Neuronal stem cell (in vitro differentiated cells): ENCODE measurements around the gene DHRS9.

Experiments
- DNase-seq: peaks from one replicate; pipeline ENCODE4 v3.0.0-alpha.2; 2013; ENCODE audit warnings: low spot score
- H2AFZ ChIP-seq: one replicate; pipeline ENCODE4 v1.6.1; 2013; ENCODE audit warnings: mild to moderate bottlenecking, low read length, inconsistent platforms
- H2AK5ac ChIP-seq: 2 replicates; pipeline ENCODE4 v1.6.1; 2013; ENCODE audit warnings: low read depth, mild to moderate bottlenecking, inconsistent platforms, low read length, moderate library complexity, mixed read lengths
- H2BK120ac ChIP-seq: 2 replicates; pipeline ENCODE4 v1.6.1; 2013; ENCODE audit warnings: low read depth, mild to moderate bottlenecking, inconsistent platforms, low read length, moderate library complexity, mixed read lengths
- H2BK12ac ChIP-seq: one replicate; pipeline ENCODE4 v1.6.1; 2013; ENCODE audit warnings: low read length, inconsistent platforms
- H2BK15ac ChIP-seq: 2 replicates; pipeline ENCODE4 v1.6.1; 2013; ENCODE audit warnings: mild to moderate bottlenecking, low read length, inconsistent platforms, mixed read lengths
- H2BK5ac ChIP-seq: one replicate; pipeline ENCODE4 v1.6.1; 2013; ENCODE audit warnings: inconsistent platforms, mild to moderate bottlenecking, low read length, moderate library complexity
- H3K14ac ChIP-seq: one replicate; pipeline ENCODE4 v1.6.1; 2013; ENCODE audit warnings: low read length, inconsistent platforms
- H3K18ac ChIP-seq: 2 replicates; pipeline ENCODE4 v1.6.1; 2013; ENCODE audit warnings: low read length, inconsistent platforms
- H3K23ac ChIP-seq: 2 replicates; pipeline ENCODE4 v1.6.1; 2013; ENCODE audit warnings: low read depth, mild to moderate bottlenecking, mixed read lengths, low read length, inconsistent platforms; ENCODE audit not compliant: poor library complexity
- H3K27ac ChIP-seq: replicated peaks from 3 replicates; pipeline ENCODE4 v1.5.1; 2013; ENCODE audit warnings: low read length, inconsistent platforms
- H3K27me3 ChIP-seq, 3 experiments: 2 replicates each; pipeline ENCODE4 v1.6.1; 2013; ENCODE audit warnings: low read length in 3 of 3, mild to moderate bottlenecking in 2 of 3, inconsistent platforms in 1 of 3, low read depth in 1 of 3, mixed read lengths in 1 of 3, moderate library complexity in 1 of 3; ENCODE audit not compliant: control insufficient read depth in 3 of 3, insufficient read depth in 3 of 3
- H3K36me3 ChIP-seq, 2 donors: replicated peaks in 1 of 2; 2 replicates each; pipeline ENCODE4 v1.6.1; 2013; ENCODE audit warnings: low read length in 2 of 2; ENCODE audit not compliant: control insufficient read depth in 2 of 2, insufficient read depth in 2 of 2
- H3K4ac ChIP-seq: 2 replicates; pipeline ENCODE4 v1.6.1; 2013; ENCODE audit warnings: inconsistent platforms, mild to moderate bottlenecking, low read length, moderate library complexity
- H3K4me1 ChIP-seq, 2 donors: 1 replicate in 1 of 2; 2 replicates in 1 of 2; pipeline ENCODE4 v1.6.1; 2013; ENCODE audit warnings: low read length in 2 of 2, low read depth in 1 of 2; ENCODE audit not compliant: control insufficient read depth in 2 of 2, insufficient read depth in 1 of 2
- H3K4me2 ChIP-seq: one replicate; pipeline ENCODE4 v1.6.1; 2013; ENCODE audit warnings: mild to moderate bottlenecking, low read length, inconsistent platforms; ENCODE audit not compliant: insufficient read depth, poor library complexity, severe bottlenecking
- H3K4me3 ChIP-seq, 2 donors: 2 replicates each; pipeline ENCODE4 v1.5.1; 2013; ENCODE audit warnings: low read length in 2 of 2, mild to moderate bottlenecking in 2 of 2, inconsistent platforms in 1 of 2, moderate library complexity in 1 of 2
- H3K79me1 ChIP-seq: one replicate; pipeline ENCODE4 v1.6.1; 2013; ENCODE audit warnings: low read depth, mild to moderate bottlenecking, inconsistent platforms, low read length, moderate library complexity
- H3K9ac ChIP-seq: one replicate; pipeline ENCODE4 v1.6.1; 2013; ENCODE audit warnings: mild to moderate bottlenecking, low read depth, low read length, inconsistent platforms; ENCODE audit not compliant: poor library complexity
- H3K9me3 ChIP-seq, 2 donors: replicated peaks in 1 of 2; 2 replicates each; pipeline versions ENCODE3 to v1.6.1; 2013; ENCODE audit warnings: low read length in 2 of 2, mild to moderate bottlenecking in 2 of 2, inconsistent platforms in 1 of 2, low read depth in 1 of 2, mixed read lengths in 1 of 2, moderate library complexity in 1 of 2; ENCODE audit not compliant: control insufficient read depth in 2 of 2, insufficient read depth in 1 of 2
- H4K8ac ChIP-seq: one replicate; pipeline ENCODE4 v1.6.1; 2013; ENCODE audit warnings: low read depth, mild to moderate bottlenecking, inconsistent platforms, low read length, moderate library complexity
- H4K91ac ChIP-seq: one replicate; pipeline ENCODE4 v1.6.1; 2013; ENCODE audit warnings: low read length, low read depth, mild to moderate bottlenecking, inconsistent platforms; ENCODE audit not compliant: poor library complexity
- WGBS, 2 donors: extraction: QIAGEN DNeasy Blood & Tissue Kit; methylation state at CpG; one replicate each; pipeline ENCODE4 v1.1.7; 2013; ENCODE audit warnings: missing lambda C conversion rate in 2 of 2, mixed read lengths in 1 of 2; ENCODE audit not compliant: insufficient read length in 2 of 2, insufficient replicate concordance in 1 of 2; ENCODE audit errors: extremely low coverage in 2 of 2; 5-methylcytosine and 5-hydroxymethylcytosine counted together

DHRS9 gene

DNA sequence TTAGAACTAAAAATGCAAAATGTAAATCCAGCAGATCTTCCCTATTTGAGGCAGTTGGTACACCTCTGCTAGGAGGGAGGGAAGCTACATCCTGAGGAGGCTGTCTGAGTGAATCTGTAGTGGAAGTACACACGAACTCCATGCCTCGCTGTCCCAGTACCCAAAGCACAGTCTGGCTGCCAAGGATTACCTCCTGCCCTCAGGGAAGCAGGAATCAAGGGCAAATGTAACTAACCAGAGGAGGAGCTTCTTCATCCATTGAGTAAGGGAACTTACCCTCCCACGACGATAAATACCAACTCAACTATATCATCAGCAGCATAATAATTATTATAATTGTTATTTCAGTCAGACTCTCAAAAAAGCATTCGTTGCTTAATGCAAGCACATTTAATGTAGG, 2.1 kb downstream of the DHRS9 start:
- Histone ChIP-seq H2BK12ac (no peak overlapping the region), H3K79me1 (no peaks in the 10 kb centered on the region), H3K4me1 (no peaks in the 10 kb centered on the region), H3K27ac (no peak overlapping the region), H3K9ac (no peak overlapping the region), H4K8ac (no peak overlapping the region), H2BK120ac (no peak overlapping the region), H3K4me3 (no peak overlapping the region), H2BK15ac (no peak overlapping the region), H3K4me2 (no peak overlapping the region), H3K14ac (no peak overlapping the region), H3K23ac (no peak overlapping the region), H3K4ac (no peak overlapping the region), H2AFZ (no peak overlapping the region), H3K9me3 (no peaks in the 10 kb centered on the region), H3K27me3 (no peaks in the 10 kb centered on the region), H2BK5ac (no peak overlapping the region), H3K18ac (no peak overlapping the region), H4K91ac (no peak overlapping the region), H3K36me3 (no peaks in the 10 kb centered on the region), H2AK5ac (no peak overlapping the region)
- DNase-seq = no peak
- no CpG with 5 or more reads among the region's 5 CpGs for WGBS, 2 donors

DNA sequence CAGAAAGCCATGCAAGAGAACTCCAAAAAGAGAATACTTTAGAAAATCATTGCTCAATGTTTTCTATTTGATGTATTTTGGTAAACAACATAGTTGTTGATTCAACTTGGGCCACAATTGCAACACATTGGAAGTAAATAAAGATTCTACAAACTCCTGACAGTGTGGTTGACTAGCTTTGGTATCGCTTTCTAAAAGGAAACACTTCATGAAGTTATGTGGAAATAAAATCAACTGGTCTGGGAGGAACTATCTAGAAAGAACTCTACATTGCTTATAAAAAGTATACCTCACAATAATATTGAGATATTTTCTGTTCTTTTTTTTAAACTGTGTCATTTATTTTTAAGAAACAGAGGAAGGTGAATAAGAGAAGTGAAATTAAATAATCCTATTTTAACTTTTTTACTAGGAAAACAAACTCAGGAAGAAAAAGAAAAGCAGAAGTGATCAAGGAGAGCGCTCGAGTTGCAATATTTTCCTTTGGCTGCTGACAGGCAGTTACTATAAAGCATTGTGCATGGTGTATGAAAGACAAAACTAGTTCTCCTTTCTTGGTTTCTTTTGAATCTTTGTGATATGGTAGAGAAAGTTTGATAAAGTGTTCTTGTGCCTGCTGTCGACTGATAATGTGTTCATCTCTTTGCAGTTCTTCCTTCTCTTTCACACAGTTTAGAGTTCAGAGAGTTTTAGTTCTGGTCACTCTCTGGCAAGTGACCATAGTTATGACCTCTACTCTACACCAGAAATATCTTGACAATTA, 3.0 kb downstream of the DHRS9 start:
- Histone ChIP-seq H4K8ac (no peak overlapping the region), H4K91ac (no peak overlapping the region), H3K9me3 (no peaks in the 10 kb centered on the region), H2AFZ (no peak overlapping the region), H3K23ac (no peak overlapping the region), H3K4me3 (no peak overlapping the region), H3K36me3 (no peaks in the 10 kb centered on the region), H3K4me1 (no peaks in the 10 kb centered on the region), H3K4me2 (no peak overlapping the region), H3K9ac (no peak overlapping the region), H3K14ac (no peak overlapping the region), H2AK5ac (no peak overlapping the region), H2BK5ac (no peak overlapping the region), H3K27me3 (no peaks in the 10 kb centered on the region), H3K79me1 (no peaks in the 10 kb centered on the region), H3K4ac (no peak overlapping the region), H2BK120ac (no peak overlapping the region), H2BK15ac (no peak overlapping the region), H3K18ac (no peak overlapping the region), H3K27ac (no peak overlapping the region), H2BK12ac (no peak overlapping the region)
- no peak for DNase-seq
- WGBS, 2 donors = no CpG with 5 or more reads among the region's 4 CpGs

DNA sequence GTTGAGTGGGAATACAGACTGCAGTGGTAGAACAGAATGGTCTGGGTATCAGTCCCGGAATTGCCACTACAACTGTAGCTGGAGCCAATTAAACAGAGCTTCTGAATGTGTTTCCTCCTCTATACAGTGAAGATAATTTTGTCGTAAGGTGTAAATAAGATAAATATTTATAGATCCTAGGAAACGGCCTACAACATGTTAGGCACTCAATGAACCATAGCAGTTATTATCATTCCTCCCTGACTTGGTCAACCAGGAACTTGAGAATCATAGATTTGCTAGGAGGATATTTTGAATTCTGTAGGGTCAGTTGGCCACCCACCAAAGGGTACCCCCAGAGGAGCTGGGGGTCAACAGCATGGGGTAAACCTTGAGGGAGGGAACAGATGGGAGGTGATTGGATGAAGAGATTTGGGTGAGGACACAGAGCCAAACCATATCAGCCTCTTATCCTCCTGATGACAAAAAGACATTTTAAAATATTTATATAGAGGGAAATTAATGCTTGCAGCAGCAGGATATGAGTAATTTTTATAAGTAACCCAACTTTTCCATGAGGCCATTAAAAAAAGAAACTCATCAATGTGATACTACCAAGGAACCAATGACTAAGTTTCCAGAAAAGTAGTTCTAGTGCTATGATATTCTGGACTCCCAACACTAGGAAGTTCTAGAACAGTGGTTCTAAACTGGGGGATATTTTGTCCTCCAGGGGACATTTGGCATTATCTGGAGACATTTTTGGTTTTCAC, 4.0 kb downstream of the DHRS9 start:
- Histone ChIP-seq H2BK5ac (no peak overlapping the region), H3K18ac (no peak overlapping the region), H3K4me1 (no peaks in the 10 kb centered on the region), H2BK120ac (no peak overlapping the region), H3K9me3 (no peaks in the 10 kb centered on the region), H4K8ac (no peak overlapping the region), H3K9ac (no peak overlapping the region), H4K91ac (no peak overlapping the region), H2AFZ (no peak overlapping the region), H3K4ac (no peak overlapping the region), H3K79me1 (no peaks in the 10 kb centered on the region), H3K36me3 (no peaks in the 10 kb centered on the region), H3K23ac (no peak overlapping the region), H3K4me2 (no peak overlapping the region), H3K27me3 (peaks cover 0 to 5% (median 0%) of the 10 kb centered on the region in 3 experiments), H2AK5ac (no peak overlapping the region), H3K4me3 (no peak overlapping the region), H3K27ac (no peak overlapping the region), H3K14ac (no peak overlapping the region), H2BK15ac (no peak overlapping the region), H2BK12ac (no peak overlapping the region)
- WGBS, 2 donors = no CpG with 5 or more reads among the region's 3 CpGs
- DNase-seq = no peak

DNA sequence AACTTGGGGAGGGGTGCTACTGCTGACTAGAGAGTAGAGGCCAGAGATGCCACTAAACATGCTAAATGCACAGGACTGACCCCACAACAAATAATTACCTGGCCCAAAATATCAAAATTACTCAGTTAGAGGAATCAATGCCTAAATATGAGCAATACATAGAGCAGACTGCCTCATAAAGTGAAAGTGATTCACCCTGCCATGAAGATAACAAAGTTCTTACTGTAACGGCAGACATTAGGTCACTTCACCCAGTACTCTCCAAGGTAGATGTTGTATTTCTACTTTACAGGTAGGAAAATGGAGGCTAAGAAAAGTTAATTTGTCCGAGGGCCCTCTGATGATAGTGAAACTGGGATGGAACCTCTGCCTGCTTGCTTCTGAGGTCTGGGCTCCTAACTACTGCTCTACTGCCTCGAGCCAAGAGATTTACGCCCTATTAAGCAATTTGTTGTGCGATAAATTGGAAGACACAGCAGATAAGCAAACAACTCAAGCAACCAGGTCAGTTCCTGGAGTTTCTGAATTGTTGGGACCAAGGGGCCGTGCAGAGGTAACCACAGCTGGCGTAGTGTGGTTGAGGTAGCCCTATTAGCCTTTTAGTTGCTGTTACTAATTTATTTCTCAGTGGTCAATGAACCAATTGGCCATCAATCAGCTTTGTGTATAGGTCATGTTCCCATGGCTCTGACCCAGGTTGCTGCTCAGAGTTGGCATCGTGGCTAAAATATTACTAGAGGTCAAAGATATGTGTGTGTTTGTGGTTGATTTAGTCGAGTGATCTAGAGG, 4.8 kb downstream of the DHRS9 start:
- H3K36me3 ChIP-seq = no peaks in the 10 kb centered on the region
- no peak overlapping the region for H4K8ac ChIP-seq
- no peak overlapping the region for H3K4me3 ChIP-seq
- no peak overlapping the region for H2AFZ ChIP-seq
- WGBS, 2 donors = no CpG with 5 or more reads among the region's 9 CpGs
- no peak overlapping the region for H3K14ac ChIP-seq
- peaks cover 0 to 7% (median 0%) of the 10 kb centered on the region in 3 experiments for H3K27me3 ChIP-seq
- H3K9ac ChIP-seq = no peak overlapping the region
- no peak overlapping the region for H3K4ac ChIP-seq
- no peak for DNase-seq
- H2BK5ac ChIP-seq = no peak overlapping the region
- H3K27ac ChIP-seq = no peak overlapping the region
- no peak overlapping the region for H3K18ac ChIP-seq
- no peak overlapping the region for H3K23ac ChIP-seq
- H2AK5ac ChIP-seq = no peak overlapping the region
- H3K9me3 ChIP-seq = no peaks in the 10 kb centered on the region
- H2BK15ac ChIP-seq = no peak overlapping the region
- no peak overlapping the region for H2BK12ac ChIP-seq
- no peak overlapping the region for H3K4me2 ChIP-seq
- H2BK120ac ChIP-seq = no peak overlapping the region
- no peaks in the 10 kb centered on the region for H3K4me1 ChIP-seq
- no peak overlapping the region for H4K91ac ChIP-seq
- no peaks in the 10 kb centered on the region for H3K79me1 ChIP-seq
